HG03135 (cell line): ENCODE data around the gene CCL14.
"Not testable (repeated sequence)": the region's sequence is repeated elsewhere in the genome, so short reads cannot be mapped to it uniquely, and the experiment has no call there.

Source experiments
- ATAC-seq: cut with Tn5 transposase; IDR thresholded peaks from one replicate; pipeline ENCODE4 v1.9.1; 2021; ENCODE audit warnings: mild to moderate bottlenecking, moderate library complexity; ENCODE audit not compliant: unreplicated experiment

Gene CCL14

GRCh38 chr17:35986643-35987042 is at the start of gene CCL14:
Gene CCL14 (minus strand): TSS chr17:35986729. CDS start chr17:35986649, 80 bp downstream.
- no peak for ATAC-seq

GRCh38 chr17:36036235-36036634 is 49.7 kb upstream of the CCL14 start:
- ATAC-seq = no peak

GRCh38 chr17:36034127-36034526 is 47.6 kb upstream of the CCL14 start:
- no peak for ATAC-seq

- ATAC-seq = no peak
Observed at GRCh38 chr17:36030956-36031355, 44.4 kb upstream of the CCL14 start.

GRCh38 chr17:36027761-36028160 is 41.2 kb upstream of the CCL14 start:
- no peak for ATAC-seq

GRCh38 chr17:36024106-36024869 is 37.8 kb upstream of the CCL14 start:
- ATAC-seq = no peak

GRCh38 chr17:36019423-36019822 is 32.9 kb upstream of the CCL14 start:
- no peak for ATAC-seq

GRCh38 chr17:36017799-36018198 is 31.3 kb upstream of the CCL14 start, which contains the start of gene CCL23:
Gene CCL23 (minus strand): TSS chr17:36017972. CDS start chr17:36017897, 75 bp downstream.
- ATAC-seq = no peak

GRCh38 chr17:36016555-36016954 is 30.0 kb upstream of the CCL14 start:
- no peak for ATAC-seq

GRCh38 chr17:36015895-36016294 is 29.4 kb upstream of the CCL14 start:
- ATAC-seq = not testable (repeated sequence)

GRCh38 chr17:36014946-36015345 is 28.4 kb upstream of the CCL14 start:
- no peak for ATAC-seq

GRCh38 chr17:36011201-36011600 is 24.7 kb upstream of the CCL14 start:
- no peak for ATAC-seq

- no peak for ATAC-seq
Observed at GRCh38 chr17:36008998-36009665, 22.6 kb upstream of the CCL14 start.

GRCh38 chr17:36004594-36005108 is 18.1 kb upstream of the CCL14 start:
- no peak for ATAC-seq

- no peak for ATAC-seq
Observed at GRCh38 chr17:36002631-36003030, 16.1 kb upstream of the CCL14 start.

GRCh38 chr17:36001862-36002603 is 15.5 kb upstream of the CCL14 start:
- ATAC-seq = no peak

GRCh38 chr17:36001110-36001771 is 14.7 kb upstream of the CCL14 start, which contains the start of gene CCL15:
Gene CCL15 (minus strand): TSS chr17:36001553. CDS start chr17:36001492, 61 bp downstream.
- no peak for ATAC-seq

GRCh38 chr17:36000732-36001109 is 14.2 kb upstream of the CCL14 start:
- no peak for ATAC-seq

GRCh38 chr17:35998756-35999155 is 12.2 kb upstream of the CCL14 start:
- no peak for ATAC-seq

- ATAC-seq = no peak
Observed at GRCh38 chr17:35998018-35998545, 11.6 kb upstream of the CCL14 start.
